Stimulated activated naive CD8-positive, alpha-beta T cell treated with anti-CD3 and anti-CD28 coated beads, Interleukin-15, amount 100 ng/mL, for 72 hours (primary cell): ENCODE results near the gene COL5A1.

Experiments
- ATAC-seq: fragments of 150-1000 bp; cut with Tn5 transposase; 2 replicates; pipeline ENCODE4 v1.10.0; 2021; ENCODE audit warnings: mild to moderate bottlenecking, moderate library complexity
- DNase-seq, 2 donors: peaks; one replicate each; pipeline ENCODE4 v3.0.0; 2021 to 2022
- H3K27ac Mint-ChIP-seq, 2 donors: one replicate each; pipeline ENCODE4 v1.8.0; 2022; ENCODE audit warnings: mild to moderate bottlenecking in 2 of 2, mixed read lengths in 2 of 2, moderate library complexity in 2 of 2
- H3K27me3 Mint-ChIP-seq: one replicate; pipeline ENCODE4 v1.8.0; 2022; ENCODE audit warnings: mixed read lengths
- H3K4me1 Mint-ChIP-seq: one replicate; pipeline ENCODE4 v1.8.0; 2022; ENCODE audit warnings: mild to moderate bottlenecking, mixed read lengths
- H3K4me3 Mint-ChIP-seq, 2 donors: one replicate each; pipeline ENCODE4 v1.8.0; 2022; ENCODE audit warnings: mild to moderate bottlenecking in 2 of 2, mixed read lengths in 2 of 2, moderate library complexity in 1 of 2
- H3K9me3 Mint-ChIP-seq, 2 donors: one replicate each; pipeline ENCODE4 v1.8.0; 2022; ENCODE audit warnings: mixed read lengths in 2 of 2

The COL5A1 gene

GRCh38 chr9:134619448-134619982 is 22.1 kb upstream of the COL5A1 start:
- H3K27ac Mint-ChIP-seq, result no peak overlapping the region
- ATAC-seq, result no peak
- no peaks in the 10 kb centered on the region for H3K4me1 Mint-ChIP-seq
- H3K4me3 Mint-ChIP-seq, result no peak overlapping the region
- H3K27me3 Mint-ChIP-seq, result peaks cover 8% of the 10 kb centered on the region
- DNase-seq, result no peak
- H3K9me3 Mint-ChIP-seq, result no peaks in the 10 kb centered on the region

- Mint-ChIP-seq H3K27ac (no peak overlapping the region), H3K4me1 (no peaks in the 10 kb centered on the region), H3K4me3 (no peak overlapping the region), H3K9me3 (no peaks in the 10 kb centered on the region), H3K27me3 (peaks cover 8% of the 10 kb centered on the region)
- no peak for DNase-seq
- ATAC-seq, result peak; percentile 28
These were observed 21.5 kb upstream of the COL5A1 start for GRCh38 chr9:134619983-134620661.

GRCh38 chr9:134620751-134621557 is 20.6 kb upstream of the COL5A1 start:
- Mint-ChIP-seq H3K27ac (peak overlapping the region in 1 of 2 donors; percentile 65), H3K4me3 (no peak overlapping the region), H3K4me1 (no peaks in the 10 kb centered on the region), H3K27me3 (peaks cover 8% of the 10 kb centered on the region), H3K9me3 (no peaks in the 10 kb centered on the region)
- ATAC-seq, result no peak
- no peak for DNase-seq

- Mint-ChIP-seq H3K4me1 (no peaks in the 10 kb centered on the region), H3K9me3 (no peaks in the 10 kb centered on the region), H3K4me3 (no peak overlapping the region), H3K27ac (no peak overlapping the region), H3K27me3 (peaks cover 8% of the 10 kb centered on the region)
- no peak for DNase-seq
- ATAC-seq, result no peak
These were observed 20.0 kb upstream of the COL5A1 start for GRCh38 chr9:134621558-134622110.

- H3K4me3 Mint-ChIP-seq, result no peak overlapping the region
- no peaks in the 10 kb centered on the region for H3K4me1 Mint-ChIP-seq
- H3K9me3 Mint-ChIP-seq, result no peaks in the 10 kb centered on the region
- H3K27ac Mint-ChIP-seq, result no peak overlapping the region
- DNase-seq, result no peak
- peaks cover 7% of the 10 kb centered on the region for H3K27me3 Mint-ChIP-seq
- no peak for ATAC-seq
These were observed 18.7 kb upstream of the COL5A1 start for GRCh38 chr9:134622896-134623257.

GRCh38 chr9:134623258-134624066 is 18.1 kb upstream of the COL5A1 start:
- Mint-ChIP-seq H3K4me3 (no peak overlapping the region), H3K27ac (no peak overlapping the region), H3K27me3 (peaks cover 1% of the 10 kb centered on the region), H3K4me1 (no peaks in the 10 kb centered on the region), H3K9me3 (no peaks in the 10 kb centered on the region)
- DNase-seq (no peak), ATAC-seq (no peak)

- H3K9me3 Mint-ChIP-seq, result no peaks in the 10 kb centered on the region
- H3K4me1 Mint-ChIP-seq, result no peaks in the 10 kb centered on the region
- ATAC-seq (no peak), DNase-seq (no peak)
- H3K27me3 Mint-ChIP-seq, result no peaks in the 10 kb centered on the region
- no peak overlapping the region for H3K4me3 Mint-ChIP-seq
- no peak overlapping the region for H3K27ac Mint-ChIP-seq
These were observed 17.4 kb upstream of the COL5A1 start for GRCh38 chr9:134624137-134624591.

GRCh38 chr9:134624621-134625181 is 16.9 kb upstream of the COL5A1 start:
- H3K27ac Mint-ChIP-seq, result no peak overlapping the region
- H3K9me3 Mint-ChIP-seq, result no peaks in the 10 kb centered on the region
- ATAC-seq, result no peak
- no peak overlapping the region for H3K4me3 Mint-ChIP-seq
- no peaks in the 10 kb centered on the region for H3K4me1 Mint-ChIP-seq
- H3K27me3 Mint-ChIP-seq, result no peaks in the 10 kb centered on the region
- DNase-seq, result no peak

- Mint-ChIP-seq H3K4me3 (no peak overlapping the region), H3K27ac (peak overlapping the region; percentile 33 to 75), H3K9me3 (no peaks in the 10 kb centered on the region), H3K27me3 (no peaks in the 10 kb centered on the region), H3K4me1 (no peaks in the 10 kb centered on the region)
- DNase-seq (no peak), ATAC-seq (no peak)
These were observed 16.1 kb upstream of the COL5A1 start for GRCh38 chr9:134625361-134626068.

GRCh38 chr9:134626069-134626423 is 15.6 kb upstream of the COL5A1 start:
- Mint-ChIP-seq H3K27me3 (no peaks in the 10 kb centered on the region), H3K27ac (no peak overlapping the region), H3K4me1 (no peaks in the 10 kb centered on the region)

GRCh38 chr9:134626571-134627416 is 14.8 kb upstream of the COL5A1 start:
- Mint-ChIP-seq H3K9me3 (no peaks in the 10 kb centered on the region), H3K27ac (no peak overlapping the region), H3K4me1 (no peaks in the 10 kb centered on the region), H3K27me3 (no peaks in the 10 kb centered on the region), H3K4me3 (no peak overlapping the region)
- DNase-seq, result no peak
- no peak for ATAC-seq

More at GRCh38 chr9:134626069-134626423, 15.6 kb upstream of the COL5A1 start:
- no peak for DNase-seq
- no peak overlapping the region for H3K4me3 Mint-ChIP-seq
- no peaks in the 10 kb centered on the region for H3K9me3 Mint-ChIP-seq
- ATAC-seq, result no peak

- H3K9me3 Mint-ChIP-seq, result no peaks in the 10 kb centered on the region
- ATAC-seq (no peak), DNase-seq (no peak)
- no peaks in the 10 kb centered on the region for H3K27me3 Mint-ChIP-seq
- no peaks in the 10 kb centered on the region for H3K4me1 Mint-ChIP-seq
- no peak overlapping the region for H3K27ac Mint-ChIP-seq
- no peak overlapping the region for H3K4me3 Mint-ChIP-seq
These were observed 13.9 kb upstream of the COL5A1 start for GRCh38 chr9:134627417-134628353.

- H3K4me1 Mint-ChIP-seq, result no peaks in the 10 kb centered on the region
- ATAC-seq (no peak), DNase-seq (no peak)
- H3K27ac Mint-ChIP-seq, result no peak overlapping the region
- H3K9me3 Mint-ChIP-seq, result no peaks in the 10 kb centered on the region
- H3K27me3 Mint-ChIP-seq, result no peaks in the 10 kb centered on the region
- no peak overlapping the region for H3K4me3 Mint-ChIP-seq
These were observed 13.3 kb upstream of the COL5A1 start for GRCh38 chr9:134628354-134628736.
